AML-193 (cell line): Measurements from ENCODE around the gene MRPS21.
"Not testable (repeated sequence)": the region's sequence is repeated elsewhere in the genome, so short reads cannot be mapped to it uniquely, and the experiment has no call there.

Source experiments
- DNase-seq, 2 experiments: peaks; one replicate each; lab custom pipeline; 2025; lab: John Stamatoyannopoulos, UW

The MRPS21 gene

DNA sequence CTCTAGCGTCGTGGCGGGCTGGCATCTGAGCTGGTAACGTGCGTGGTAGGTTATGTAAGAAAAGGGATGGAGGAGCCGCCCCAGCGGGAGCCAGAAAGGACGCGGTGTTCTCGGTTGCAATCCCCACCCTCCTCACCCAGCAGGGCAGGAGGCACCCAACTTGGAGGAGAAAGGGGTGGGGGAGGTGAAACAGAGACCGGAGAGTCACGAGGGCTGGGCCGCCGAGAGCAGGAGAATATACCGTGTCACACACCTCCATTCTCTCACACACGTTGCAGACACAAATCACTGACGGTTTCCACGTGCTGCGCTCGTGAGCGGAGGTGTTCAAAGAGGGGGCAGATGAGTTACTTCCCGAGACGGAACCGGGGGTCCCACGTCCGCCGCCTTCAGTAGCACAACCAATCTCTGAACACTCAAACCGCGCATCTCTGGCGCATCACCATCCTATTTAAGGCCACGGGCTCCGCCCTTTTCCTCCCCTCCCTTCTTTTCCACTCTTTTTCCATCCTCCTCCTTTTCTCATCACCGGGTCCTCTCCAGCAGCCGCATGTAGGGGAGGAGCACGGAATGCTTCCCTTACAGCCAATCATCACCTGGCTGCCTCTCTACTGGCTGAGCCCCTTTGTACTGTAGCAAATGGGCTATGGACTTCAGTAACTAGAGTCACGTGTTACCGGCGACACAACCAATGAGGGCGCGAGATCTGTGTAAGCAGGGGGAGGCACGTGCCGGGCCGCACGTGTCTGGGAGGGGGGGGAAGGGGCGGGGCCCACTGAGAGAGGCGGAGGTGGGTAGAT, 11.7 kb upstream of the MRPS21 start, which contains the start of gene CIART:
Gene CIART, plus strand, starts transcription at position 797 of the 800 bp plus-strand sequence. CDS start 714 bp downstream, outside the sequence.
- no peak for DNase-seq

DNA sequence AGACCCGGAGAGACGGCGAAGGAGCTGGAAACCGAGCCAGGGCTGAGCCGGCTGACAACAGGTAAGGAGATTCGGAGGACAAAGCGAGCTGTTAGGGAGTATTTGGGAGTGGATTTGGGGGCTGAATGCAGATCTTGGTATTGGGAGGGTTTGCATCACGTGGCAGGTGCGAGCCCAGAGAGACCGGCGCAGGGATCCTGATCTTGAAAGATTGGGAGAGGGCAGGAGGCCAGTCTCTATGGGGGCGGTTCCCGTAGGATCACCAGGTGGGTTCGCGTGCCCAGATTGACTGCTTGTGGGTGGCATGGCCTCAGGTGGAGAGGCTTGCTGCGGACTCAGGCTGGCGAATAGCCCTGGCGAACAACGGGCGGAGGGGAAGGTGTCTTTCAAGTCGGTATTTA, 11.1 kb upstream of the MRPS21 start:
- no peak for DNase-seq

DNA sequence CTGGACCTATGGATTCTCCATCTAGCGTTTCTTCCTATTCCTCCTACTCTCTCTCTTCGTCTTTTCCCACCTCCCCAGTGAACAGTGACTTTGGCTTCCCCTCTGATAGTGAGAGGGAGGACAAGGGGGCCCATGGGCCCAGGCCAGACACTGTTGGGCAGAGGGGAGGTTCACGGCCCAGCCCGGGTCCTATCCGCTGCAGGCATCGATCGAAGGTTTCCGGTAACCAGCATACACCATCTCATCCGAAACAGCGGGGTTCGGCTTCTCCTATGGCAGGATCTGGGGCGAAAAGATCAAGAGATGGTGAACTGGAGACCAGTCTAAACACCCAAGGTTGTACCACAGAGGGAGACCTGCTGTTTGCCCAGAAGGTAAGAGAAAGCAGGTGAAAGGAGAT, 10.4 kb upstream of the MRPS21 start:
- DNase-seq = no peak

DNA sequence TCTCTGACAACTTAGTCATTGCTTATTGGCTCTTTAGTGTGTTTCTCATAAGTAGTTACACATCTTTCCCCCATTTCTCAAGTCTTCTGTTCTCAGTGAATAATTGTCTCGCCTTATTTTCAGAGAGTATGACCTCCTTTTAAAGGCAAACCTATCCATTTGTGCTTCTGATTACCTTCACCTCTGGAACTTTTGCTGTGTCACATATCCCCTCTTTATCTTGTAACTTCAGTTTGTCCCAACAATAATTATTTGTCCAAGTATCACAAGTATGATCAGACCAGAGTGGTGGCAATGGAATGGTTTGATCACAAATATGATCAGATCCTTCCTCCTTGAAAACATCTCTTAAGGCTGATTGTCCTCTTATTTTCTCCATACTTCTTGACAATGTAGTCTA, 5.3 kb upstream of the MRPS21 start:
- no peak for DNase-seq

DNA sequence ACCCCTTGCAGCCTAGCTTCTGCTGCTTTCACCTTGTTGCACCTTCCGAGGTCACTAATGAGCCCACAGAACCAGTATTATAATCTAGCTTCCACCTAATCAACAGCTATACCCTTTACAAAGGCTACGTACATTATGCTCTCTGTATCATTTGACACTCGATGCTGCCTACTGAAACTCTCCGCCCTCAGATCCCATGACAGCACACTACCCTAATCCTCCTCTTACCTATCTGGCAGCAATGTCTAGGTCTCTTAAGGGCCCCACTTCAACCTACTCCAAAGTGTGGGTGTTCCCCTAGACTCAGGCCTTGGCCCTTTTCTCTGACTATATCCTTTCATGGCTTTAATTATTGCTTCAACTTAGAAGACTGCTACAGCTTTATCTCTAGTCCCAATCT, 4.8 kb upstream of the MRPS21 start:
- no peak for DNase-seq

DNA sequence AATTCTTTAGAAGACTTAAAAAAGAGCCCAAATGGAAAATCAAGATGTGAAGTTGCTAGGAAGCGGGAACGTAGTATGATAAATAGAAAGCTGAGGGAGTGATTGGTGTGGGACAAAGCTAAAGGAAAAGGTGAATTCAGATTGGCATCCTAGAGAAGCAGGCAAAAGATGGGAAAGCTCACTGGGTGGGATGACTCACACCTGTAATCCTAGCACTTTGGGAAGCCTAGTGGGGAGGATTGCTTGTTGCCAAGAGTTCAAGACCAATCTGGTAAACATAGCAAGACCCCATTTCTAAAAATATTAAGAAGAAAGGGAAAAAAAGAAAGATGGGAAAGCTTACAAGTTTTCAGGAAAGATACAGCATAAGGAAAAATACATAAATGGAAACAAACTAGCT, 1.8 kb downstream of the MRPS21 start:
- DNase-seq = no peak

DNA sequence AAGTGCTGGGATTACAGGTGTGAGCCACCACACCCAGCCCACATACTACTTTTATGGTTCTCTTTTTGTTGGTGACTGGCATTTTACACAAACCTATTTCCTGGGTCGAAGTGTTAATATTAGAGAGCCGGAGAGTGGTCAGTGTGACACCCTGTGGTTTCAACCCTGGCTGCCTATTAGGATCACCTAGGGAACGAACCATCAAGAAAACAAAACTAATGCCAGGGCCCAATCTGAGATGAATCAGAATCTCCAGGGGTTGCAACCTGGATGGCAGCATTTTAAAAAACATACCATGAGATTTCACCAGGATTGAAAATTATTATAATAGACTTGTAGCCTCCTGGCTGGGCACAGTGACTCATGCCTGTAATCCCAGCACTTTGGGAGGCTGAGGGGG, 6.1 kb downstream of the MRPS21 start:
- DNase-seq = no peak

DNA sequence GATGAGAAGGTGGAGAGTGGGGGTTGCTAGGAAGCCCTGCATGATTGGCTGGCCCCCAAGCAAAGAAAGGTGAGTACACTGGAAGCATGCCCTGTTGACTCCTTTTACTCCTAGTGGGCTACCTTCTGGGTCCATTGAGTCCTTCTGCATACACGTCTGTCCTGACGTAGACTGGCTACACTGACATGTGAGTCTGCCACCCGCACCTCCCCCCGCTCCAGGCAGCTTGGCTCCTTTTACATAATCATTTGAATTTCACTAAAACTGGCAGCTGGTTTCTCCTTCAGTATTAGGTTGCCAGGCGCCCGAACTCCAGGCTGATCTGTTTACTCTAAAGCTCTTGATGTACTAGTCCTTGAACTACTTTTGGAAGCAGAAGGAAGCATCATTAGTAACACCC, 8.7 kb downstream of the MRPS21 start:
- no peak for DNase-seq

DNA sequence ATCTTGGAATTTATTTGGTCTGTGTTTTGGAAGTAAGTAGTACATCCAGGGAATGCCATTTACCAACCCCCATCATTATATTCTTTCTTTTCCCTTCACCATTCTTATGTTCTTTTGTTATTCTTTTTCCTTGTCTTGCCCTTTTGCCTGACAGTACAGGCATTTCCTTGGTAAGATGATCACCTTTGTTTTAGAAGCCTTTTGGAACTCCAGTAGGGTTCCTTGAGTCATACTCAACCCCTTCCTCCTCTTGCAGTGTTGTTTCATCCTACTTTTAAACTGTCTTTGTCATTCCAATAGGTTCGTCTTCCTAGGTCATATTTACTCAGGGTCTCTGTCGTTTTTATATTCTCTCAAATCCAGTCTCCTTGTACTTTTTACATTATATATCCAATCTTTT, 9.2 kb downstream of the MRPS21 start:
- no peak for DNase-seq

DNA sequence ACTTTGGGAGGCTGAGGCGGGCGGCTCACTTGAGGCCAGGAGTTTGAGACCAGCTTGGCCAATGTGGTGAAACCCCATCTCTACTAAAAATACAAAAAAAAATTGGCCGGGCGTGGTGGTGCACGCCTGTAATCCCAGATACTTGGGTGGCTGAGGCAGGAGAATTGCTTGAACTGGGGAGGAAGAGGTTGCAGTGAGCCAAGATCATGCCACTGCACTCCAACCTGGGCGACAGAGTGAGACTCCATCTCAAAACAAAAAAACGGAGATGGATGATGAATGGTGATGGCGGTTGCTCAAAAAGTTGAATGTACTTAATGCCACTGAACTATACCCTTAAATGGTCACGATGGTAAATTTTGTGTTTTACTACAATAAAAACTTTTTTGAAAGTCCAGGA, 14.9 kb downstream of the MRPS21 start:
- not testable (repeated sequence) for DNase-seq

DNA sequence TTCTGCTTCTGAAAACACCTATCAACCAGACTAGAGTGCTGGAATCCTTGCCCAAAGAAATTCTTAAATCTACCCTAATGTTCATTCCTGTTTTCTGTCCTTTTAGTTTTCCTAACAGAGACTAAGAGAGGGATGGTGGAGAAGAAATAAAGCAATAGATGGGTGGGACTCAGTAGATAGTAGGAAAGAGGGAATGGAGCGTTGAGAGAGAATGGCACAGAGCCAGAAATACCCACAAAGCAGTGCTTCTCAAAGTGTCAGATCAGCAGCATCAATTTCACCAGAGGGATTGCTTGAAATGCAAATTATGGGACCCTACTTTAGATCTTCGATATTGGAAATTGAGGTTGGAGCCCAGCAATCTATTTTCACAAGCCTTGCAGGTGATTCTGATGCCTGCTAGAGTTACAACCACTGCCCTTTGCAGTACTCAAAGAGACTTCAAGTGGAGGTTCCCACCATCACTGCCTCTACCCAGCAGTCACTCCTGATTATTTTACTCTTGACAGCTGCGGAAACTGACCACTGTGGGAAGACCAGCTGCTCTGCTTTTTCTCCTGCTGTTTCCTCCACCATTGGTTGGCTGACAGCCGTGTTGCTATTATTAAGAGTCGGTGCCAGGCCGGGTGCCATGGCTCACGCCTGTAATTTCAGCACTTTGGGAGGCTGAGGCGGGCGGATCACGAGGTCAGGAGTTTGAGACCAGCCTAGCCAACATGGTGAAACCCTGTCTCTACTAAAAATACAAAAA, 16.3 kb downstream of the MRPS21 start:
- DNase-seq = no peak

DNA sequence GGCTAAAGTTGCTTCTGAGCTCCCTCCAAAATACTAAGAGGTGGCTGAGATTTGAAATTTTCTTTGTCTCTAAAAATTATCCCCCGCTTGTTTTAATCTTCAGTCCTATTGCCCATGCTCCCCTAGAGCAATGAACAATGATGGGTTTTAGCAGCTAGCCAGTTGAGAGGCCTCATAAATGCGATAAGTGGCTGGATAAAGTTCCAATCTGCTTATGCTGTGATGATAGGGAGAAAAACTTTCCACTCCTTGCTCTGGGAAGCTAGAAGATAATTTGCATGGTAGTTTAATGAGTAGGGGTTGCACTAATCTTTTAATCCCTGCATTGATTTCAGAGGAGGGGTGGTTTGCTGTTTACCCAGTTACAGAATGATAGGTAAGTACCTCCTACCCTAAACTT, 18.1 kb downstream of the MRPS21 start:
- no peak for DNase-seq

DNA sequence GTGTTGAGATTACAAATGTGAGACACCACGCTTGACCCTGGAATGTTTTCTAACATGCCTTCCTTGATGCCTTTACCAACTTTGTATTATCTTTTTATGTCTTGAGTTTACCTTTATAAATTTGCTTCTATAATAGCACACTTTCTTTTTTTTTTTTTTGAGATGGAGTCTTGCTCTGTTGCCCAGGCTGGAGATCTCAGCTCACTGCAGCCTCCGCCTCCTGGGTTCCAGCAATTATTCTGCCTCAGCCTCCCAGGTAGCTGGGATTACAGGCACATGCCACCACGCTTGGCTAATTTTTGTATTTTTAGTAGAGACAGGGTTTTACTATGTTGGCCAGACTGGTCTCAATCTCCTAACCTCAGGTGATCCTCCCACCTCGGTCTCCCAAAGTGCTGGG, 21.0 kb downstream of the MRPS21 start:
- not testable (repeated sequence) for DNase-seq

DNA sequence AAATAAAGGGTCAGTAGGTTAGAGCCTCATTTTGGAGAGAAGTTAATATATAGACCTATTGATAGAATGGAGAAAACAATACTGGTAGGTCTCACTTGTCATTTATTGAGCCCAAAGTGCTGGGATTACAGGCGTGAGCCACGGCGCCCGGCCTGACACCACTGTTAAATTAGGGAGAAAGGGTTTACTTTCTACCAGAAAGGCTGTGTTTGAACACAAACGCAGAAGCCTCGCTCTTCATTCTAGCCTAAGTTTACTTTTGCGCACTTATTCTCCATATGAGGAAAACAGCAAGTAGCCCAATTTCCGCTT, 27.0 kb downstream of the MRPS21 start:
- no peak for DNase-seq

DNA sequence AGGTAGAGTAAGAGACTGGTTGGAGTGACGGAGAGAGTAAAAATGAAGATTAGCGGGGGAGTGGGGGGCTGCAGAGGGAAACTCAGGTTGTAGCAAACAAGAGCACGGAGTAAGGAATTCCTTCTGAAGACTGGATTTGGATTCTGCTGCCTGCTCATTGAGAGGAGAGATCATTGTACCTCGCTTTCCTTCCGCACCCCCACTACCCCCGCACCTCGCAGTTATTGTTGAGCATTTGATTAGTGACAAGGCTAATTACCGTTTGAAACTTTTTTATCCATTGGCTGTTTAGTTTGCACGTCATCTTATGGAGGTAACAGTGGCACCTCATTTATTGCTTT, 28.1 kb downstream of the MRPS21 start:
- no peak for DNase-seq

DNA sequence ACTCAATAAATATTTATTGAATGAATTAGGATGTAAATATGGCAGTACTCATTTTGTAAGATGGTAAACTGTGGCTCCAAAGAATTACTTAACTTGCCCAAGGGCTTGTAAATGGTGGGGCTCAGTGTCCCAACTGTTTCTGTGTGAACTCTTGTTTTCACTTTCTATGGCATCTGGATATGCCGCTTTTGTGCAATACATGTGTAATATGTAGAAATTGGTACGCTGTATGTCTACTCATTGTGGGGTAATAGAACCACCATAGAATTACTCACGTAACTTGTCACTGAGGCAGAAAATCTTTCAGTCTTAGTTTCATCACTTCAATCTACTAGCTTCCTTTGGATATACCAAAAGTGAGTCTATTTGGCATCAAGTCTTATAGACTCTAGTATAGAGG, 28.6 kb downstream of the MRPS21 start:
- peak; percentile 79 to 86 for DNase-seq

DNA sequence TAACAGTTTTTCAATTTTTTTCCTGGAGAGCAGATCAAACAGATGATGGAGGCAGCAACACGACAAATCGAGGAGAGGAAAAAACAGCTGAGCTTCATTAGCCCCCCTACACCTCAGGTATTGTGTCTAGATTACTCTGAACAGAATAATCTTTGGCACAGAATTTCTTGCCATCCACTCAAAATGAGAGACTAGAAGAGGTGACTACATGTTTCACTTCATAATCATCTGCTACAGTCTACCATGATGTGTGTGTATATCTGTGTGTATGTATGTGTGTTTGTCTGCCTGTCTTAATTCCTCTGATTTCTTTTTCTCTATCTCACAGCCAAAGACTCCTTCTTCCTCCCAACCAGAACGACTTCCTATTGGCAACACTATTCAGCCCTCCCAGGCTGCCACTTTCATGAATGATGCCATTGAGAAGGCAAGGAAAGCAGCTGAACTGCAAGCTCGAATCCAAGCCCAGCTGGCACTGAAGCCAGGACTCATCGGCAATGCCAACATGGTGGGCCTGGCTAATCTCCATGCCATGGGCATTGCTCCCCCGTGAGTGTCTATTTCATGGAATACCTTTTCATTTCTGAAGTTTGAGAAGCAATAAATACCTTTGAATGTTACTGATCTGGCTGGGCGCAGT, 39.1 kb downstream of the MRPS21 start:
- no peak for DNase-seq

DNA sequence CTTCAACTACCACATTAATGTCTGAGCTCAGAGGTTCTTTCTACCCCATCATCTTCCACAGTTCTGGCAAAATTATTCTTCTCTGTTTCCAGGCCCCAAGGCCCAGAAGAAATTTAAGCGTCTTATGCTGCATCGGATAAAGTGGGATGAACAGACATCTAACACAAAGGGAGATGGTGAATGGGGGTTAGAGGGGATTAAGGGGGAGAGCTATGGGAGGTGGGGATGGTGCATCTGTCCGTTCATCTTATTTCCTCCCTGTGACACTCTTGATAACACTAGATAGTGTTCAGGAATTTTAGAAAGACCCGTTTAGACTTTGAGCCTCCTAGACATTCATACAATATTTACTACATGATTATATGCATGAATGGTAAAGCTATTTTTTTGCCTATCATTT, 52.7 kb downstream of the MRPS21 start:
- DNase-seq = no peak

DNA sequence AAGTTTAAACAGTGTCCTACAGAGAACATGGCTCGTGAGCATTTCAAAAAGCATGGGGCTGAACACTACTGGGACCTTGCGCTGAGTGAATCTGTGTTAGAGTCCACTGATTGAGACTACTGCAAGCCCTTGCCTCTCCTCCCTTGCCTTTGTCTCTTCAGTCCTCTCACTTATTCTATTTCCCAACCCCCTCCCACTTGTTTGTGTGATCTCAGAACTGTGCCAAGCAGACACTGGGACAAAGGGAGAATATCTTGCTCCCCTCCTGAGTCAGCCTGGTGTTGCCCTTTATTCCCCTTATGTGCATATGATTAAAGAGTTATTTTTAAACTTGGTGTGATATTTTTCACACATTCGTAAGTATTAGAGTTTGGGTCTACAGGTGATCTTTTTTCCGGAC, 59.2 kb downstream of the MRPS21 start:
- DNase-seq = no peak
